Occipital lobe (tissue), 2 donors: Measurements from ENCODE around the gene BHLHE23. TPM values are rescaled to one million over a fixed set of nuclear protein-coding genes. Genes with fewer than 3 reads are reported as not detected.

Experiments
- DNase-seq: peaks from one replicate; lab custom pipeline; 2025; lab: John Stamatoyannopoulos, UW
- total RNA-seq: library from RNA; depleted of rRNA; stranded (reverse); fragments of >200 nt; gene quantifications from one replicate; pipeline ENCODE4 v1.2.3, GENCODE V29; 2014

BHLHE23 gene
- total RNA-seq, 1 donor from 2014 or later = not detected

DNA sequence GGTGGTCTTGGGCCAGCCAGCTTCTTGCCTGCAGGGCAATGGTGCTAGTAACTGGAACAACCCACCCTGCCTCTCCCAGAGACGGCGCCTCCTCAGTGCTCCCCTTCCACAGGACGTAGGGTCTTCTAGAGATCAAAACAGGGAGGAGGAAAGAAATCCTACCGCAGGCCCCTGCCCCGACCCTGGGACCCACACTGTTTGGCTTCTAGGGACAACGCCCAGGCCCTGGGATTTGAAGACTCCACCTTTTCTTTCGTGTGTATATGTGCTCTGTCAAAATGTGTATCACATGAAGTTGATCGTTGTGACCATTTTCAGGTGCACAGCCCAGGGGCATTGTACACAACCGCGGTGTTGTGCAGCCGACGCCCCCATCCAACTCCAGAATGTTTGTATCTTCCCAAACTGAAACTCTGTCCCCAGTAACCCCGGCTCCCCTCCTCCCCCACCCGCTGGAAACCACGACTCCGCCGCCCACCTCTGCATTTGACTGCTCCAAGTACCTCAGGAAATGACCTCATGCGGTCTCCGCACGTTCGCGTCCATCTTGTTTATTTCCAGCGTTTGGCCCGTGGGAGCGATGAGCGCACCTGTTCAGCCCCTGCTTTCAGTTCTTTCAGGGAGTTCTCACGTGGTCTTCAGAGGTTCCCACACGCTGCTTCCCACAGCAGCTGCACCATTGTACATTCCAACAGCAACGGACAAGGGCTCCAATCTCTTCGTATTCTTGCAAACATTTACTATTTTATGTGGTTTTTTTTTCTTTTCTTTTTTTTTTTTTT lies 3.4 kb upstream of the BHLHE23 start:
- DNase-seq = no peak

DNA sequence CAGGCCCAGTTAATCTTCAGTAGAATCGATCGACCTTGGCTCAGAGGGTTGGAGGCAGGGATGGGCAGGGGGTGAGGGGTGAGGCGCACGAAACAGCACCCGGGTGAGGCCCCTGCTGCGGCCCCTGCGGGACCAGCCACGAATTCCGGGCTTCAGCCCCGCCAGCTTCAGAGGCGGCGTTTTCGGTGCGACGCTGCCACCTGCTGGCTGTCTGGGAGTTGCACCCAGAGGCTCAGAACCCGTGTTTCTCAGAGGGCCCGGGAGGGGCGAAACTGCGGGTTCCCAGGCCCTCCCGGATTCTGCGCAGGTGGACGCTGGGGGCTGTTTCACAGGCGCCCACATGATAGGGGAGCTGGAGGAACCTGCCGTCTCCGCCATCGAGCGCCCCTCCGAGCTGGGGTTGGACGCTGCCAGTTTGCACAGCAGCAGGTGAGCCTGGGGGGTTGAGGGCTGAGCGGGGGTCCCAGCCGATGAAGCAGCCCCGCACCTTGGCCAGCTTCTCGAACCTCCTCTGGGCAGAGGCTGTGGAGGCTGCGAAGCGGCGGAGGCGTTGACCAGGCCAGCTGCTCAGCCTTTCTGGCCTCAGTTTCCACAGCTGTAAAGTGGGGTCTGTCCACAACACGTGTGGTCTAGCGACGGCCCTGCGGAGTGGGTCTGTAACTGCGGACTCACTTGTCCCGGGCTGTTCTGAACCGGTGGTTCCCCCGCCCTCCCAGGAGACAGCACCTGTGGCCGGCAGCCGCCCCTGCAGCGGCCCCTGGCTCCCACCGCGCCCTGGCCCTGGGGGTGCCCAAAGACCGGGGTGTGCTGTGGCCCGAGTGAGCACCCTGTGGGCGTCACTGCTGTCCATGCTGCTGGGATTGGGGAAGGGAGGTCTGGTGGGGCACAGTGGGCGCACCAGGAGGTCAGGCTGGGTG lies 2.5 kb upstream of the BHLHE23 start:
- DNase-seq = peak; percentile 27

DNA sequence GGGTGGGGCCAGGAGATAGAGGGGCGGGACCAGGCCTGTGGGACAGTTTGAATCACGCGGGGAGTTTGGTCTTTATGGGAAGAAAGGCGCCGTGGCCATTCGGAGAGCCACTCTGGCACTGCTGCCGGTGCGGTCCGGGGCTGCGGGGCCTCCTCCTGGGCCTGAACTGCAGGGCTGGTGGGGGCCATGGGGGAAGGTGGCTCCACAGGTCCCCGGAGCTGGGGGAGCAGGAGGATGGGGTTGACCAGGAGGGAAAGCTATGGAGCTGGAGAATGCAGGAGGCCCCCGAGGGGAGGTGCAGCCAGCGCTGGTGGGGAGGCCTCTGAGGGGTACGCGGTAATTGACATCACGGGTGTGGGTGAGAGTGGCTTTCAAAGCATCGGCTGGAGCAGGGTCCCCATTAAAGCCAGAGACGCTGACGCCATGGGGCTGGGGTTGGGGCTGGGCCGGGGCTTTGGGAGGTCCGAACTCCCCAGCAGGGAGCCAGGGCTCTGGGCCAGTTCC lies 1.8 kb upstream of the BHLHE23 start:
- no peak for DNase-seq

DNA sequence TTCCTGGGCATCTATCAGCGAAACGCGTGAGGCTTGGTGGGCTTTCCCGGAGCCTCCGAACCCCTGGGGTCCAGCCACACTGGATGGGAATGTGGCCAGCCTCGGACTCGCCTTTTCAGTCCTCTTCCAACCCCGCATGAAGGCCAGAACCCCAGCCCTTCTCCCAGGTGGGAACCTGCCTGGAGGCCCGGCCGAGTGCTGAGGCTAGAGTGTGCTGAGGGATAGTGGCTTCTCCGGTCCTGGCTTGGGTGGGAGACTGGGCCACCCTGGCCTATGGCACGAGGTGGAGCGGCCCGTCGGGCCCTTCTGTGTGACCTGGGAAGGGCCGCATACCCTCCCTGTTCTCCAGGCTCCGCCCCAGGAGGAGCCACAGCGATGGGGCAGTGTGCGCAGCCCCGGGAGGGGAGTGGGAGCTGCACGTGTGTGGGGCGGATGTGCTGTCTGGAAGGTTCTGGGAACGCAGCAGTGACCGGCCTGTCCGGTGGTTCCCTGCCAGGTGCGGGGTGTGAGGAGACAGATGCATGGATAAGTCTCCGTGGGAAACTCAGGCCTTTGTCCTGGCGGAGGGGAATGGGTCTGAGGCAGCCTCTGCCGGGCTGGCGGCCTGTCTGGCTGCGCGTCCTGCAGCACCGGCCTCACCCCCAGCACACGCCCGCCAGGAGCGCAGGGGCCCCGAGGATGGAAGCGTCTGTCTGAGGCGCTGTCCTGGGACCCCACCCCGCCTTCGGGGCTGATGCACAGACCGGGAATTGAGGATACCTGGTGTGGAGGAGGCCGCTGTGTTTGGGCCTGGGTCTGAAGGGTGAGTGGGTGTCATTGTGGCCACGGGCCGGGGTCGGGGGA lies 1.1 kb upstream of the BHLHE23 start:
- DNase-seq = no peak

DNA sequence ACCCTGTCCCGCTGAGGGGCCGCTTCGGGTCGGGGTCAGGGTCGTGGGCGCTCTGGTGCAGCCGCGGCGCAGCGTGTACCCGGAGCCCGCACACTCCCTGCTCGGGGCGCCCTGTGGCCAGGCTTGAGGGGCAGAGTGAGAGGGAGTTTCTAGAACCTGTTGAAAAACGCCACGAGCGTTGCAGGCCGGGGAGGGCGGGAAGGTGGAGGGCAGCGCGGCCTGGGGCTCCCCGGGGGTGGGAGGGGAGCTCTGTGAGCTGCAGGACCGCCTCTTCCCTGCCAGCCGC lies 539 bp upstream of the BHLHE23 start:
- no peak for DNase-seq

DNA sequence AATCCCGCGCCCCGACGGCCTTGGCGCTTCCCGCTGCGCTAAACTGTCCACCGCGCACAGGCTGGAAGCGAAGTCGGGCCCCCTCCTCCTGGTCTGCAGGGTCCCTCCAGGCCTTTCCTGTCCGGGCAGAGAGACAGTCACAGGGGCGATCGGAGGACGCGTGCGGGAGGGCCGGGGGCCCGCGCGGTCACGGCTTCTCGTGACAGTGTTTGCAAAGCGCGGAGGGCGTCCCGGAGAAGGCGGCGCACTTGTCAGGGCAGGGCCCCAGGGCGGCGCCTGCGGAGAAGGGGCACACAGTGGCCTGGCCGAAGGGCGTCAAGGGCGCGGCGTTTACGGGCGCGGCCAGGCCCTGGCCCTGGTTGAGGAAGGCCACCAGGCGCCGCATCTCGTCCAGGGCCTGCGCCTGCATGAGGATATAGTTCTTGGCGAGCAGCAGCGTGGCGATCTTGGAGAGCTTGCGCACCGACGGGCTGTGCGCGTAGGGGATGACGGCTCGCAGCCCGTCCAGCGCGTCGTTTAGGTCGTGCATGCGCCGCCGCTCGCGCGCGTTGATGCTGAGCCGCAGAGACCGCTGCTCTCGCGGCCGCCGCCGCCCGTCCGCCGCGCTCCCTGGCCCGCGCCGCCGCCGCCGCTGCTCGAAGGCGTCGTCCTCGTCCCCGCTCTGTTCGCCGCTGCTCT lies 763 bp downstream of the BHLHE23 start:
- DNase-seq = no peak

DNA sequence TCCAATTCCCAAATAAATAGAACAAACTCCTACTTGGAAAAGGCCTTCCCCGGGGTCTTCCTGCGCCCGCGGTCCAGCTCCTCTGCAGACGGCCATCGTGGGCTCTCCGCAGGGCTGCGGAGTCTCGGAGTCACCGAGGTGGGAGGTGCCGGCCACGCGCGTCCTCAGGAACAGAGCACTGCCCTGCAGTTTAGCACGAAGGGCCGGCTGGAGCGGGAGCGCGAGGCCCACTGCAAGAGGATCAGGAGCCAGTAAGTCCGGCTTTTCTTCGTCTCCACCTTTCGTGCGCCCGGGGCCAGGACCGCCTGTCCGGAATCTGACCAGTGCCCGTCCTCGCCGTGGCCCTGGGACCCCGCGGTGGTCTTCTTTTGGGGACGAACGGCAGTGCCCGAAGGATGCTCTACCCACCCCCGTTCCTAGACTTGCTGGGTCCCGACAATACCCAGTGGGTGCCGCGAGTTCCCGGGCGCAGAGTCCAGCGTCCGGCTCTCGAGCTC lies 1.4 kb downstream of the BHLHE23 start:
- no peak for DNase-seq

DNA sequence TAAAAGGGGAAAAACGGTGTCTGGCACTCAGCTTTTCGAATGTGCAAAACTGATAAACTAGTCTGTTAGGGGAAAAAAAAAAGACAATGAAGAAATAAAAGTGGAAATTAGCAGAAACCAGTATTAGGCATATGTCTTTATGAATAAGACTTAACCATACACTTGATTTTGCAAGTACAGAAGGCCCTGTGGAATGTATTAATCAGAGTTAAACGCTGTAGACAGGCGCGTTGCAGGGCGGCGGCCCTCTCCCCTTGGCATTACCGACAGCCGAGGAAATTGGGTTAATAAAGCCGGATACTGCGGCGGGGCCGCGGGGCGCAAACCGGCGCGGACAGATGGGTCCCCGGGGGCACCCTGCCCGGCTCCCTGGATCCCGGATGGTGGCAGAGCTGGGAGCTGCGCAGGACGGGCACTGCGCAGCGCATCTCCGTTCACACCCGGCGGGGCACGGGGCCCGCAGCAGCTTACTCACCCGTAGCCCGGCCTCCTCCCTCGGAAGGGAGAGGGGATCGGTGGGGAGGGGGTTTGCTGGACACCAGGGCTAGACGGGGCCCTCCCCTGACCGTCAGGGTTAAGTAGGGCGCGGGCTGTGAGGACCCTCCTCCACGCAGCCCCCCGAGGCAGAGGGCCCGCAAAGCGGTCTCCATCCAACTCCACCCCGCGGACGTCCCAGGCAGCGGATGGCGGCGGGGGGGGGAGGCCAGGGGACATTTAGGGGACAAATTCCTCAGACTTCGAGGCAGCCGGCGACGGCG lies 2.0 kb downstream of the BHLHE23 start:
- no peak for DNase-seq

DNA sequence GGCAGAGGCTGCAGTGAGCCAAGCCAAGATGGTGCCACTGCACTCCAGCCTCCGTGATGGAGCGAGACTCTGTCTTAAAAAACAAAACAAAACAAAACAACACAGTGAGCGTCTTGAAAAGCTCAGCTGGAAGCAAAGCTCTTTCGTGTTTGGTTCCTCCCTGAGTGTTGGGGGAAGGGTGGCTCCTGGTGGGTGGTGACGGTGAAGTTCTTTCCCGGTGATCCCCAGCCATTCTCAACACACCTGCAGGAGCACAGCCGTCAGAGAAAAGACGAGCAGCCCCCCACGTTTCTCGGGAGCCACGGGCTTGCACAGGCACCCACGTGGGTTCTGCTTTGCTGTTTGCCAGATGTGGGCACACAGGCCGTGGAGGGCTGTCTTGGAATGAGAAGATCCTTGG lies 3.2 kb downstream of the BHLHE23 start:
- no peak for DNase-seq

DNA sequence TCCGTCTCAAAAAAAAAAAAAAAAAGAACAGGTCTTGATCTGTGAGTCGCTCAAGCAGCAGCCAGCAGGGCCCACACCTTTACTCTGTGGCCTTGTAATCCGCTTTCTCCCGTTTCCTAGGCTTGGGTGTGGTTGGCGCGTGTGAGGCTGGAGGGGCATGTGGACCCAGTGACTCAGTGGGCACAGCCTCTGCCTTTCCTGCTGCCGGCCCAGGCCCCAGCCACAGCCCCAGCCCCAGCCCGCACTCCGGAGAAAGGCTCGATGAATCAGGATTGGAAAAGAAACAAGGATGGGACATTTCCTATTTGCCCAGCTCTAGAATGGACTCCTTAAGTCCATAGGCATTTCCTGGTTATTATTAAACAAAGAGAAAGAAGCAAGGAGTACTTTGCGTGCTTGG lies 4.3 kb downstream of the BHLHE23 start:
- DNase-seq = no peak

DNA sequence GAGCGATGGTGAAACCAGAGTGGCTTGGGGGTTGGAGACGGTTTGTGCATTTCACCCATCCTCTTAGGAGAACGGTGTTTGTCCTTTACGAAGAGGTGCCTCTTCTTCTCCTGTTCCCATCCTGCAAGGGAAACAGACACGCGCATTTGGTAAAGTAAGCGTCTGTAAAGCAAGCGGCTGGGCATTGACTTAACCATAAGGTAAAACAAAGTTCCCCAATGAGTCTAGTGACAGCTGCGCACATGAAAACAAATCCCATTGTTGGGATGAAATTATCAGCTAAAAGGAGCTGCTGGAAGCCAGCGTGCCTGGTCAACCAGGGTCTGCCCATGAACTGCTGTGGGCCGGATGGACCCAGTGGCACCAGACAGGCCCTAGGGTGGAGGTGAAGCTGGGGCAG lies 5.8 kb downstream of the BHLHE23 start:
- DNase-seq = no peak

DNA sequence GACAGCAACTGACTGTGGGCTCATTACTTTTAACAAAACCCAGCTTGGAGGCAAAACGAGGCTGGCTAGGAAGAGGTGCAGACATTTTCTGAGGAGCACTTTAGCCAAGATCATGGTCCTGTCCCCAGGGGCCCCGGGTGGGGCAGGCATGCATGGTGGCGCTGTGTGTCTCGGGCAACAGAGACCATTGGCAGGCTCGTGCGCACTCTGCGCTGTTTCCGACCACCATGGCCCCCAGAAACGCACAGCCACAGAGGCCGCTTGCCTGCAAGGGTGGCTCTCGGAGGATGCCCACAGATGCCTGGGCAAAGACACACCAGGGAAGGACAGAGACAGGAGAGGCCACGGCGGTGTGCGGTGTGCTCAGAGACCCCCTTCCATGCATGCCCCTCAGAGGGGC lies 6.7 kb downstream of the BHLHE23 start:
- no peak for DNase-seq

DNA sequence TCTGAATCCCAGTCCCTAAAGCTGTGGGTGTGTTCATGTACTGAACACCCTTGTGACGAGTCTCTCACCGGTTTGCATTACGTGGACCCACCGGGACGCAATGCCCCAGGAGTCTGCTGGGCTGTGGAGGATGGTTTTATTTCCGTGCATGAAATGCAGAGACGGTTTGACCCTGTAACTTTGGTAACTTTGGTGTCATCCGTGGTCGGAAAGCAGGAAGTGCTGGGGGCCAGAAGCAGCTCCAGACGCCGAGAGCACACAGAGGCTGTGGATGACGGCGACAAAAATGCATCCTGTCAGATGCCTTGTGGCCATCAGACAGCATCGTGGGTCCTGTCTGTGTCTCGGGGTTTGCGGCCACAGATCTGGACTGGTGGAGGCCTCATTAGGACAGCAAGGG lies 7.2 kb downstream of the BHLHE23 start:
- DNase-seq = no peak

DNA sequence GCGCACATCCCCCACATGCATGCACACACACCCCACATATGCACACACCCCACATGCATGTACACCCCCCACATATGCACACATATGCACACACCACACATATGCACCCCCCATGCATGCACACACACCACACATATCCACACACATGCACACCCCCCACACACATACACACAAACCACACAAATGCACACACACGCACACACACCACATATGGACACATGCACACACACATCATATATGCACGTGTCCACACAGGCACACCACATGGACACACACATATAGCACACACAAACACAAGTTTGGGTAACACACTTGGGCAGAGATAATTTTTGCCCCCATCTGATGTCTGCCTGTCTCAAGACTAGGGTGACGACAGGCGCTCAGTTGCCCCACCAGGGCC lies 8.3 kb downstream of the BHLHE23 start:
- no peak for DNase-seq

DNA sequence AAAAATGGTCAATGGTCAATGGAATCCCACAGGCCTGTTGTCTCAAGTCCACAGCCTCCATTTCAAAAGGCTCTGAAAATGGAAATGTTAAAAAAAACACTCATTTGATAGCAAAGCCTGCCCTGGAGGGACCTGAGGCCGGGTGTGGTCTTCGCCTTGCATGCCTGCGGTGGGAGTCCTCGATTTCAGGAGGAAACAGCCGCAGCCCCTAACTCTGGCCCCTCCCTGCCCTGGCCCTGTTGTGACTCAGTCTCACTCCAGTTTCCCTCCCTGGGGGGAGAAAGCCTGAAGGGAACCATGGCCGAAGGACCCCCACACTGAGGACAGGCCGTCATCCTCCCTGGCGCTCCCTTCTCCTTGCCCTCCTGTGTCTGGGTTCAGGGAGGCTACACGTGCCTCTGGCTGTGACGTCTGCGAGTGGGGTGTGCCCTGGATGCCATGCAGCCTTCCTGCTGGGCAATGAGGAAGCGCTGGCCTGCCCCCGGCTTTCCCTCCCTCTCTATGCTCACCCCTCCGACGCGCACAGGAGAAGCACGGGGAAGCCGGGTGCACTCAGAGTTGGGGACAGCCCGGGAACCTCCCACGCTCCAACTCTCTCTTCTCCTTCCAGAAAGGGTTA lies 9.2 kb downstream of the BHLHE23 start:
- no peak for DNase-seq

DNA sequence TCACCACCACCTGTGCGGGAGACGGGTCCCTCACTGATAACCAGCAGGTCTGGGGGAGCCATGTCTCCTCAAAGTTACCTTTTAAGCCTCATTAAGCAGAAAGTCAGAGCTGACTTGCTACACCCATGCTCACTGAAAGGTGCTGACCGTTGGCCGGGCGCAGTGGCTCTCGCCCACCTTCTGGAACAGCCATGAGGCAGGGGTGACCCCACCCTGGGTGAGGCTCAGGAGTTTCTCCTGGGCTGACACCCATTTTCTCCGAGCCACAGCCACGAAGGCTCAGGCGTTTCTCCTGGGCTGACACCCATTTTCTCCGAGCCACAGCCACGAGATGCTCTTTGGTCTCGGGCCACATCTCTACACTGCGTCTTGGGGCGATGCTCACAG lies 10.2 kb downstream of the BHLHE23 start:
- no peak for DNase-seq

DNA sequence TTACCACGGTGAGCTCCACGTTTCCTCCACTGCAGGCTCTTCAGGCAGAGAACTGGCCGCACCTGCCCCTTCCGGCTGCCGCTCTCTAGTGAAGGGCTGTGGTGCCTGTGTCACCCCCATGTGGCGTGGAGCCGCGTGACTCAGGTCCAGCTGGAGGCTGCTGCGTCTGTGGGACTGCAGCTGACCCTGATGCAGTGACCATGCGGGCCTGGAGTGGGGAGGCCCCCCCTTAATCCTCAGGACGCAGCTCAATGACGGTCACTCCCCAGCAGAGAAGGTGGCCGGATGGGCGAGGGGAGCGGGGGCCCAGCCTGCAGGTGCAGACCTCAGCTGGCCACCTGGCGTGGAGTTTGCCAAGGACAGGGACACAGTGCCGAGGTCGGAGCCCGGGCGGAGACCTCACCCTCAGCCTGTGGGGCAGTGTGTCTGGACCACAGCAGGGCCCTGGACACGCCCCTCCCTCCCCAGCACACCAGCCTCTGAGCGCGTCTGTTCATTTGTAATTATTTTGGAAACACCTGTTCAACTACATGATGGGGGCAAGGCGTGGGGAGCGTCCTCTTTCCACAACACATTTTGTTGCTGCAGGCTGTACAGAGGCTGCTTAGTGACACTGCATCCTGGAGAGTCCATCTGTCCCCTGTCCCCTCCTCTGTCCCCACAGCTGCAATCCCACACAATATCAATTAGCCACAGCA lies 10.7 kb downstream of the BHLHE23 start:
- DNase-seq = no peak

DNA sequence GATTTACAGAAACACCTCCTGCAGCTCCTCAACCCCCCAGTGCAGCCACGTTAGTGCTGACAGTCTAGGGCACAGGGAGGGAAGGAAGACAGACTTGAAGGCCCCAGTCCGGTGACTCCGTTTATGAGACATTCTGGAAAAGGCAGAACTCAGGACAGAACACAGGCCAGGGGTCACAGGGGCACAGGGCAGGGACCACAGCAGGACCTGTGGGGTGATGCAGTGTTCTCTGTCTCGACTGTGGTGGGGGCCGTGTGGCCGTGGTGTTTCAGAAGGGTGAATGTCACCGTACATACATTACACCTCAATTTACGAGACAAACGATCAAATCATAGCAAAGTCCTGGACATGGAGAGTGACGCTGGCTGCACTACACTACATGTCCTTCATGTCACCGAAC lies 11.3 kb downstream of the BHLHE23 start:
- DNase-seq = no peak

DNA sequence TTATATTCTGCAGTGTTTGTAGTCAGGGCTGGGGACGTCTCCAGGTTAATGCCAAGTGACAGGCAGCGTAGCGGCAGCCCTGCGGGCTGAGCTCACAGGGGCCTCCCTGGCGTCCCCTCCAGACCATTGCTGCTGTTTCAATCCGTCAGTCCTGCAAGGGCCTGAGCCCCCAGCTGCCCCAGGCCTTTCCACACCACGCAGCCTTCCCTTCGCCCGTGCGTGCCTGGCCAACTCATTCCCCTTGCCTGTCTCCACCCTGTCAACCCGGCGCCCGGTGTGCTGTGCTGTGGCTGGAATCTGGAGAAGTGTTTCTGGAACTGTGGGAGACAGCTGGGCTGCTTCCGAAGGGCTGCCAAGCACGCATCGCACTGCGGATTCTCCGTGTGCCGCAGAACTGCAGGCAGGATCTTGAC lies 11.9 kb downstream of the BHLHE23 start:
- no peak for DNase-seq
